Measurements from ENCODE around the gene POLR2F.

DNA sequence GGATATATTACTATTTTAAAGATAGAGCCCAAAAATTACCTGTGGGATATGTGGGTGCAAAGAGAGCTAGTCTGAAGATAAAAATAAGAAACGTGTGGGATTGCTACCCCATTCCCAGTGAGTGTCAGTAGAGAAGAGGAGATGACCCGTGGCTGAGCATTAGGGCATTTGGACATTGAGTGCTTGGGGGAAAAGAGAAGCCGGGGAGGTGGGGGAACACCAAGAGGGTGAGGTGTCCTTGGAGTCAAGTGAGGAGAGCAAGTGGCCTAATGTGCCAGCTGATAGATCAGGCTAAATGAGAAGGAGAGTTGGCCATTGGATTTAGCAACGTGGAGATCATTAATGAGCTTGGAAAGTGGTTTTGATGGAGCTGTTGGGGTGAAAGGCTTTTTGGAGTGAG is 1.2 kb downstream of the POLR2F start:
- TF ChIP-seq, protein P1, sequence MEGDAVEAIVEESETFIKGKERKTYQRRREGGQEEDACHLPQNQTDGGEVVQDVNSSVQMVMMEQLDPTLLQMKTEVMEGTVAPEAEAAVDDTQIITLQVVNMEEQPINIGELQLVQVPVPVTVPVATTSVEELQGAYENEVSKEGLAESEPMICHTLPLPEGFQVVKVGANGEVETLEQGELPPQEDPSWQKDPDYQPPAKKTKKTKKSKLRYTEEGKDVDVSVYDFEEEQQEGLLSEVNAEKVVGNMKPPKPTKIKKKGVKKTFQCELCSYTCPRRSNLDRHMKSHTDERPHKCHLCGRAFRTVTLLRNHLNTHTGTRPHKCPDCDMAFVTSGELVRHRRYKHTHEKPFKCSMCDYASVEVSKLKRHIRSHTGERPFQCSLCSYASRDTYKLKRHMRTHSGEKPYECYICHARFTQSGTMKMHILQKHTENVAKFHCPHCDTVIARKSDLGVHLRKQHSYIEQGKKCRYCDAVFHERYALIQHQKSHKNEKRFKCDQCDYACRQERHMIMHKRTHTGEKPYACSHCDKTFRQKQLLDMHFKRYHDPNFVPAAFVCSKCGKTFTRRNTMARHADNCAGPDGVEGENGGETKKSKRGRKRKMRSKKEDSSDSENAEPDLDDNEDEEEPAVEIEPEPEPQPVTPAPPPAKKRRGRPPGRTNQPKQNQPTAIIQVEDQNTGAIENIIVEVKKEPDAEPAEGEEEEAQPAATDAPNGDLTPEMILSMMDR (IDR thresholded peaks at IDR 0.05) = no peak
- TF ChIP-seq ZFX (IDR thresholded peaks at IDR 0.05; ENCODE audit: borderline replicate concordance) = no peak

Data from 22Rv1 (cell line).